ENCODE results near the gene AGAP5. TPM values are rescaled to one million over a fixed set of nuclear protein-coding genes. Genes with fewer than 3 reads are reported as not detected.
A peak's percentile ranks its signal among the peaks of the same experiment; 100 is the strongest.

Gene AGAP5
- total and polyA plus RNA-seq, 9 of the 15 experiments (the other 6 are each of a cell fraction or from before 2014, with no cell fraction given) = 0.32 to 7.5 (median 5.3) TPM

DNA sequence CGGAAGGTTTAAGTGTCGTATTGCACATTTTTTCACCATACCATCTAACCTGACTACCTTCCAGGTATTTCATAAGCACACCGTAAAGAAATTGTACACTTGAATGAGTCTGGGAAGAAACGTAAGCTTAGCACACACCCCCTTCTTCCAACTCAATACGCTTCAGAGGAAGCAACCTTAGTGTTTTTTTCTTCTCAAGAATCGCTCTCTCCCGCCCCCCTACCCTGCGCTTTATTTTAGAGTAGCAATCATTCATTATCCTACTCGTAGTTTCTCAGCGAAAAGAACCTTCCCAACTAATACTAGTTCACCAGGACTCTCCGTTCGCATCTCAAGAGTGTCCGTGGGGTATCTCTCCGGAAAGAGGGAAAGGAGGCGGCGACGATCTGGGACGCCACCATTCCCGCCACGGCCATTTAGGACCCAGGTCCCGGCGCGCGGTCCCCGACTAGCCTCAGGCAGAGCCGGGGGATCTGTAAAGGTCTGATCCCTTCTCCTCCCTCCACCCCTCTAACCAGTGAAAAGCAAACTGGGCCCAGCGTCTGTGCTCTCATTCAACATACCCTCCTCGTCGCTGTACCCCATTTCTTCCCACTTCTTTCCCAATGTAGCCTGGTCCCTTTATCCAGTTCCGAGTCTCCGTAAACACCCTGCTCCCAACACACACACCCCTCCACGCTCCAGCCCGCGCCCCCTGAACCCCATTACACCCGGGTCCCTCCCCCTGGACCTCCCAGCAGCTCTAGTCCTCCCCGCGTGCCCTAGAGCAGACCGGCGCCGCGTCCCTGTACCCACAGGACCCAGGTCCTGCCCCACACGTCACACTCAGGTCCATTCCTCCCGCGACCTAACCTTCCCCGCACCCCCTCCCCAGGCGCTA lies 72.7 kb downstream of the AGAP5 start (continued):
- TF ChIP-seq, protein P1, sequence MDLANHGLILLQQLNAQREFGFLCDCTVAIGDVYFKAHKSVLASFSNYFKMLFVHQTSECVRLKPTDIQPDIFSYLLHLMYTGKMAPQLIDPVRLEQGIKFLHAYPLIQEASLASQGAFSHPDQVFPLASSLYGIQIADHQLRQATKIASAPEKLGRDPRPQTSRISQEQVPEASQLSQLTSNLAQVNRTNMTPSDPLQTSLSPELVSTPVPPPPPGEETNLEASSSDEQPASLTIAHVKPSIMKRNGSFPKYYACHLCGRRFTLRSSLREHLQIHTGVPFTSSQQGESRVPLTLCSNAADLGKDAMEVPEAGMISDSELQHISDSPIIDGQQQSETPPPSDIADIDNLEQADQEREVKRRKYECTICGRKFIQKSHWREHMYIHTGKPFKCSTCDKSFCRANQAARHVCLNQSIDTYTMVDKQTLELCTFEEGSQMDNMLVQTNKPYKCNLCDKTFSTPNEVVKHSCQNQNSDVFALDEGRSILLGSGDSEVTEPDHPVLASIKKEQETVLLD (IDR thresholded peaks at IDR 0.05) = peak; percentile 48
- TF ChIP-seq TAF1 (IDR thresholded peaks at IDR 0.05; ENCODE audit: control insufficient read depth, extremely low read depth, insufficient read depth, low read length, severe bottlenecking) (no peak), GABPB1 (CRISPR knock-in tag; IDR thresholded peaks at IDR 0.05) (peak; percentile 50), TRIM24 (IDR thresholded peaks at IDR 0.05) (peak in 1 of 2 experiments; percentile 13; a peak in 1 of 4 replicates), TCF7 (IDR thresholded peaks at IDR 0.05; ENCODE audit: borderline replicate concordance) (peak; percentile 32; the same call in 1 of the 2 replicates), ARID2 (IDR thresholded peaks at IDR 0.05) (0 out of 2 replicates have a peak, but pooled peaks have one; percentile 20), PHF20 (IDR thresholded peaks at IDR 0.05; ENCODE audit: partially characterized antibody) (peak; percentile 49)
- TF ChIP-seq, protein P2, sequence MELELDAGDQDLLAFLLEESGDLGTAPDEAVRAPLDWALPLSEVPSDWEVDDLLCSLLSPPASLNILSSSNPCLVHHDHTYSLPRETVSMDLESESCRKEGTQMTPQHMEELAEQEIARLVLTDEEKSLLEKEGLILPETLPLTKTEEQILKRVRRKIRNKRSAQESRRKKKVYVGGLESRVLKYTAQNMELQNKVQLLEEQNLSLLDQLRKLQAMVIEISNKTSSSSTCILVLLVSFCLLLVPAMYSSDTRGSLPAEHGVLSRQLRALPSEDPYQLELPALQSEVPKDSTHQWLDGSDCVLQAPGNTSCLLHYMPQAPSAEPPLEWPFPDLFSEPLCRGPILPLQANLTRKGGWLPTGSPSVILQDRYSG (tag; conservative IDR thresholded peaks at IDR 0.05; ENCODE audit: low read depth) = no peak
- TF ChIP-seq, protein P3, sequence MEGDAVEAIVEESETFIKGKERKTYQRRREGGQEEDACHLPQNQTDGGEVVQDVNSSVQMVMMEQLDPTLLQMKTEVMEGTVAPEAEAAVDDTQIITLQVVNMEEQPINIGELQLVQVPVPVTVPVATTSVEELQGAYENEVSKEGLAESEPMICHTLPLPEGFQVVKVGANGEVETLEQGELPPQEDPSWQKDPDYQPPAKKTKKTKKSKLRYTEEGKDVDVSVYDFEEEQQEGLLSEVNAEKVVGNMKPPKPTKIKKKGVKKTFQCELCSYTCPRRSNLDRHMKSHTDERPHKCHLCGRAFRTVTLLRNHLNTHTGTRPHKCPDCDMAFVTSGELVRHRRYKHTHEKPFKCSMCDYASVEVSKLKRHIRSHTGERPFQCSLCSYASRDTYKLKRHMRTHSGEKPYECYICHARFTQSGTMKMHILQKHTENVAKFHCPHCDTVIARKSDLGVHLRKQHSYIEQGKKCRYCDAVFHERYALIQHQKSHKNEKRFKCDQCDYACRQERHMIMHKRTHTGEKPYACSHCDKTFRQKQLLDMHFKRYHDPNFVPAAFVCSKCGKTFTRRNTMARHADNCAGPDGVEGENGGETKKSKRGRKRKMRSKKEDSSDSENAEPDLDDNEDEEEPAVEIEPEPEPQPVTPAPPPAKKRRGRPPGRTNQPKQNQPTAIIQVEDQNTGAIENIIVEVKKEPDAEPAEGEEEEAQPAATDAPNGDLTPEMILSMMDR (IDR thresholded peaks at IDR 0.05 in 2 of 3, conservative IDR thresholded peaks at IDR 0.05 in 1 of 3; ENCODE audit: insufficient read depth in 2 of 3, low read depth in 1 of 3, low read length in 3 of 3) = 0 out of 6 replicates have a peak, but pooled peaks of 1 of the 3 experiments have one; percentile 3
- TF ChIP-seq, protein P4, sequence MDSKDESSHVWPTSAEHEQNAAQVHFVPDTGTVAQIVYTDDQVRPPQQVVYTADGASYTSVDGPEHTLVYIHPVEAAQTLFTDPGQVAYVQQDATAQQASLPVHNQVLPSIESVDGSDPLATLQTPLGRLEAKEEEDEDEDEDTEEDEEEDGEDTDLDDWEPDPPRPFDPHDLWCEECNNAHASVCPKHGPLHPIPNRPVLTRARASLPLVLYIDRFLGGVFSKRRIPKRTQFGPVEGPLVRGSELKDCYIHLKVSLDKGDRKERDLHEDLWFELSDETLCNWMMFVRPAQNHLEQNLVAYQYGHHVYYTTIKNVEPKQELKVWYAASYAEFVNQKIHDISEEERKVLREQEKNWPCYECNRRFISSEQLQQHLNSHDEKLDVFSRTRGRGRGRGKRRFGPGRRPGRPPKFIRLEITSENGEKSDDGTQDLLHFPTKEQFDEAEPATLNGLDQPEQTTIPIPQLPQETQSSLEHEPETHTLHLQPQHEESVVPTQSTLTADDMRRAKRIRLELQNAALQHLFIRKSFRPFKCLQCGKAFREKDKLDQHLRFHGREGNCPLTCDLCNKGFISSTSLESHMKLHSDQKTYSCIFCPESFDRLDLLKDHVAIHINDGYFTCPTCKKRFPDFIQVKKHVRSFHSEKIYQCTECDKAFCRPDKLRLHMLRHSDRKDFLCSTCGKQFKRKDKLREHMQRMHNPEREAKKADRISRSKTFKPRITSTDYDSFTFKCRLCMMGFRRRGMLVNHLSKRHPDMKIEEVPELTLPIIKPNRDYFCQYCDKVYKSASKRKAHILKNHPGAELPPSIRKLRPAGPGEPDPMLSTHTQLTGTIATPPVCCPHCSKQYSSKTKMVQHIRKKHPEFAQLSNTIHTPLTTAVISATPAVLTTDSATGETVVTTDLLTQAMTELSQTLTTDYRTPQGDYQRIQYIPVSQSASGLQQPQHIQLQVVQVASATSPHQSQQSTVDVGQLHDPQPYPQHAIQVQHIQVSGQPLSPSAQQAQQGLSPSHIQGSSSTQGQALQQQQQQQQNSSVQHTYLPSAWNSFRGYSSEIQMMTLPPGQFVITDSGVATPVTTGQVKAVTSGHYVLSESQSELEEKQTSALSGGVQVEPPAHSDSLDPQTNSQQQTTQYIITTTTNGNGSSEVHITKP (IDR thresholded peaks at IDR 0.05; ENCODE audit: partially characterized antibody) = peak; percentile 62
